NCI-H748 treated with DMSO at 0.1 percent for 48 hours (cell line): ENCODE data around the gene KCNMB1.
A peak's percentile ranks its signal among the peaks of the same experiment; 100 is the strongest.

Source experiments
- DNase-seq: peaks from one replicate; lab custom pipeline; 2025; lab: John Stamatoyannopoulos, UW

The KCNMB1 gene

GRCh38 chr5:170414786-170415185 lies 25.6 kb upstream of the KCNMB1 start:
- no peak for DNase-seq

DNA sequence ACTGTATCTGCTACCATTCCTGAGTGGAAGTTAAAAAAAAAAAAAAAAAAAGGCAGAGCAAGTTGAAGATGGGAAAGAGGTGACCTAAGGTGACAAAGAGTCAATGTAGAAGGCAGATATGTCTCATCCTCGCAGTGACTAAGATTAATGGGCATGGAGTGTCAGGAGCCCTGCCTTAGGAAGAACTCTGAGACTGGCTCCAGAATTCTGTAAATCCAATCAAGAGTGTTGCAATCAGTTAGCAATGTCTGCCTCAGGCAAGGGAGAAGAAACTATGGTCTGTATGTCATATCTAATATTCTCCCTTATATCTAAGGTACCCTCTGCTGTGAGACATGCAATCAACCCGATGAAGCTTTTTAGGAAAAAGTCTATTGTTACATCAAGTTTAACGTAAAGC lies 24.7 kb upstream of the KCNMB1 start:
- DNase-seq, result no peak

- DNase-seq, result no peak
Observed at GRCh38 chr5:170411100-170411499, 21.9 kb upstream of the KCNMB1 start.

DNA sequence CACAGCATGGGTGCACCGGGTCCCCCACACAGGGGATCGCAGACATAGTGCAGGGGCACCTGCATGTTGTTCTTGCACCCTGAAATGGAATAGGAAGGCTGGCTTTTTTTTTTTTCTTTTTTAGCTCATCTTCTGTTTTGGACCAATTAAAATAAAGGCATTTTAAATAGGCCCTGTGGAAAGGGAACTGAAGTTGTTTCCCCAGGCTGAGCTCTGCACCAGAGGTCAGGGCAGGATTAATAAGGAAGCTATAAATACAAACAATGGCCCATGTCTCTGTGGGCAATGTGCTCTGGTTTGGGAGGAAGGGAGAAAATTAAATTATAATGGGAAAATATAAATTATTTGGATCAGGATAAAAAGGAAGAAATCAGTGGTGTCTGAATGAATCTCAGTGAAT lies 21.2 kb upstream of the KCNMB1 start:
- no peak for DNase-seq

GRCh38 chr5:170408877-170409660 lies 19.9 kb upstream of the KCNMB1 start:
- no peak for DNase-seq

DNA sequence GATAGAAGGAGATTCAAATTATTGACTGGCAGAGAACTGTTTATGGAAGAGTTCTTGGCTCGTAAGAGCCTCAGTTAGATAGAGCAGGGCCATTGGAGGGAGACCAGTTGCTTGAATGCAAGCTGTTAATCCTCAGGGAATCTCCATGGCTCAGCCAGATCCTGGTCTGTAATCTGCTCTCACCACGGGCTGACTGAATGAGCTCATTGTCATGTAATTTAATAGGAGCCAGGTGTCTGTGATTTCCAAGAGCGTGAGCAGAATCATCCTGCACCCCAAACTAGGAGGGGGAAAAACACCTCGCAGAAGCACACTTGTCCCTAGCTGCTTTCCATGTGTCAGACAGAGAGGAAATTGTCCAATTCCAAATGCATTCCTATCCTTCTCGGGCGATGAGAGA lies 19.1 kb upstream of the KCNMB1 start:
- no peak for DNase-seq

GRCh38 chr5:170407062-170407461 lies 17.9 kb upstream of the KCNMB1 start:
- DNase-seq, result no peak

- no peak for DNase-seq
Observed at GRCh38 chr5:170405817-170406216, 16.6 kb upstream of the KCNMB1 start.

- DNase-seq, result no peak
Observed at GRCh38 chr5:170404398-170404797, 15.2 kb upstream of the KCNMB1 start.

DNA sequence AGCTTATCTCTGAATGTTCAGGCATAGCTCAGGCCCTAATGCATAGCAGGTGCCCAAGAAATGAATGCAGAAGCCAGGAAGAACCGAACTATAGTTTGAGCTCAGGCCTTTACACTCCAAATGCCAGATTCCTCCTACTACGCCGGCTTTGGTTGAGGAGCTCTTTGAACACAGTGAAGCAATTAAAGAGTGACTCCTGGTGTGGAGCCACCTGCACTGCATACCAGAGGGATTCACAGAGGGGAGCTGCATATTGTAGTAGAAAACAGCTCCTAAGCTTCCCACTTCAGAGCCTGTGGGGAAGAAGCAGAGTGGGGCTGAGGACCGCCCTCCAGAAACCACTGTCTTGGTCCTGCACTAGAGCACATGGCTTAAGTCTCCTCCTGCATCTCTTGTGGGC lies 14.5 kb upstream of the KCNMB1 start:
- DNase-seq, result no peak

- DNase-seq, result no peak
Observed at GRCh38 chr5:170402508-170402907, 13.3 kb upstream of the KCNMB1 start.

- DNase-seq, result peak; percentile 61
Observed at GRCh38 chr5:170397059-170397458, 7.9 kb upstream of the KCNMB1 start.

DNA sequence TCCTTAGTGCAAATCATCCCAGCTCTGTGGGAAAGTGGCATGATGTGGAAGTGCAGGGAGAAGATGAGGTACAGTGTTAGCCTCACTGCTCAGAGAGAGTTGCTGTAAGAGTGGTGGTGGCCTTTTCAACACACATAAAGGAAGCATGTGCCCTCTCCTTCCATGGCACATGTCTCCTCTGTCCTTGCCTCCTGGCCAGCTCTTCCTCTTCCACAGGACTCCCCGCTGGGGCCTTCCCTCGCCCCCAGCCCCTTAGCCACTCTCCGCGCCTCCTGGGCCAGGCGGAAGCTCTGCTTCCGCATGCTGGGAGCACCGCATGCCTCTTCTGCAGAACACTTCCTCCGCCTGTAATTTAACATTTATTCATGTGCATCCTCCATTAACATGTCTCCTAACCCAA lies 4.8 kb upstream of the KCNMB1 start:
- no peak for DNase-seq

GRCh38 chr5:170393235-170393634 lies 4.1 kb upstream of the KCNMB1 start:
- no peak for DNase-seq

DNA sequence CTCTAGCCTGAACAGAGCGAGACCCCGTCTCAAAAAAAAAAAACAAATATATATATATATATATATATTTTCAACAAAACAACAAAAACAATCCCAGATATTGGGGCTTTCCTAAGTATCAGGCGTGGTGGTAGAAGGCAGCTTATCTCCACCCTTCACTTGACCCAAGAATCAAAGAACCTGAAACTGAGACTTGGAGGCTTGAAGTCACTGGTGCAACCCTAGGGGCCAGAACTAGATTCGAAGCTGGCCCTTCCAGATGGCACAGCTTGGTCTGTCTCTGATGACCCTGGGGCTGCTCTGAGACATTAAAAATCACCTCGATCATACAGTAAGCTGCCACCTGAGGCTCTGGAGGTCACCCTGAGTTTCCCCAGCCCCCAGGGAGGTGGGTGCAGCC lies 1.3 kb upstream of the KCNMB1 start:
- no peak for DNase-seq

- no peak for DNase-seq
Observed at GRCh38 chr5:170389550-170389892, 354 bp upstream of the KCNMB1 start.

DNA sequence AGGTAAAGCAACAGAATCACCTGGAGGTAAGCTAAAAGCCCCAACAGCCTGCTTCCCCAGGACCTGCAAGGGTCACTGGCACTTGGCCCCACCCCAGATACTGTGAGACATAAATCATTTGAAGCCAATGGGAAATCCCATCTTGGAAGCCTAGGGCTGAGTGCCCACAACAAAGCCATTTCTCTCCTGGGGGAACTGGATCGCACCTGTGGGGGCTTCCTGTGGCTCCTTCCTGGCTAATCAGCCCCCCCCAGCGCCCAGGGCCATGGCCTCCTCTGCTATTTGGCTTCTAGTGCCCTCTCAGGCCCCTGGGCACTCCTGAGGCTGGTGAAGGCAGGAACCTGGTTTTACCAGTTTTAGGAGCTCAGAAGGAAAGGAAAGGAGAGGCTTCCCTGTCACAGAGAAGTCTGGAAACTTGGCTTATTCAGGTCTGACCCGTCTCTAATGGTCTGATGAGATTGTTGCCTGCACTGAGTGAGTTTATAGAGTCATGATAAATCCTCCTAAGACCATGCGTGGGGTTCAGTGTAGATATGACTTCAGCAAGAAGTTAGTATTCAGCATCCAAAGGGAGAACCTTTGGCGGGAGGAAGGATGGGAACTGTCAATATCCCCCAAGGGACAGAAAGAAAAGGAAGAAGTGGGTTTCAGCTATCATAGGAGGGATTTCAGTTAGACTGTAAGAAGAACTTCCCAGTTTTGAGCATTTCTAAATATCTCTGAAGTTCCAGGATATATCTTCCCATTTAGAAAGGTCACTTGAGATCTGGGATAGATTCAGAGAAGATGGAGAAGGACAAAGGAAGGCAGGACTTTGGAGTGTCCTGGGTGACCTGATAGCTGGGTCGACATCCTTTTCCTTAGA lies 1.2 kb downstream of the KCNMB1 start:
- no peak for DNase-seq

DNA sequence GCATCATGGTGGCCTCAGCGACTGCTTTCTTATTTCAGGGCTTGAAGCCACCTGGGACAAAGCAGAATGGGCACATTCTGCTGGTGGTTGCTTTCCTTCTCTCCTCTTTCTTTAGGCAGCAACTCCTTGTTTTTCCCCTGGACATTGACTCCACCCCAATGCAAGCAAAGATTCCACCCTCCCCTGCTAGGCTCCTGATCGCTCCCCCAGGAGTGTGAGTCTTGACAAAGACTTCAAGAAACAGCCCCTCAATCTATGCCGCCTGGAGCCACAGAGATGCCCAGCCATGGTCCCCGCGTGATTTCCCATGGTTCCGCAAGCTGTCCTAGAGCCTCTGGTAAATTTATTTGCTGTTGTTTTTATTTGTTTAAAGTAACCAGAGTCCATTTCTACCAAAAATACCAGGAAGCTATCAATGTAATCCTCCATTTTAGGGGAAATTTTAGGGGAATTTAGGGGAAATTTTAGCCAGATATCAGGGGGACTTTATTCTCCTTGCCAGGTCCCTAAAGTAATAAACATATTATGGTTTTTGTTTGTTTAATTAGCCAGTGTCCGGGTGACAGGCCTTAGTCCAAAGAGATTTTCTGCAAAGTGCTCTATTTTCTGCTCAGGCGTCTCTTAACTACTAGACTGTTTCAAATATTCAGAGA lies 2.3 kb downstream of the KCNMB1 start:
- no peak for DNase-seq

DNA sequence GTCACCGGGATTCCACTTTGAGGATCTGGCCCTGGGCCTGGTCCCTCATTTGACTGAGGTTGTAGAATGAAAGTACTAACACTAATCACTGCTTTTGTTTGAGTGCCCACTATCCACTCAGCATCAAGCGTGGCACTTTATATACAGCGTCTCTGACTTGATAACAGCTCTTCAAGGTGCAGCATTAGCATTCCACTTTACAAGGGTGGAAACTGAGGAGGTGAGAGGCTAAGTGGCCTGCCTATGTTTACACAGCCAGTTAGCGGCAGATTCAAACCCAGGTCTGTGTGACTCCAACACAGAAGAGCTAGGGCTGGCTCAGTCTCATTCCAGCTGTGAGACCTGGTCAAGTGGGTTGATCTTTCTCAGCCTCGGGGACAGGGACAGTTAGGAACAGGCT lies 5.9 kb downstream of the KCNMB1 start:
- no peak for DNase-seq

DNA sequence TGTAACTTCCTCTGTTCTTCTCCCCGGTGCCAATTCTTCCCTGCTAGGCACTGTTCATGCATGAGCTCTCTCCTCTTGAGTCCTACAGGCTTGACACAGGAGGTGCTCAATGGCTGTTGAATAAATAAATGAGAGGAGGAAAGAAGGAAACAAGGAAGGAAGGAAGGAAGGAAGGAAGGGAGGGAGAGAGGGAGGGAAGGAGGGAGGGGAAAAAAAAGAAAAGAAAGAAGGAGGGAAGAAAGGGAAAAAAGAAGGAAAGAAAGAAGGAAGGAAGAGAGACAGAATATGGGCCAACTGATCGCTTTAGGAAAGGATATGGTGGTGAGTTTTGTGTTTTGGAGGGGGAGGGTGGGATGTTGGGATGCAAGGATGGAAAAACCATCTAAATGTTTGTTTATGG lies 6.4 kb downstream of the KCNMB1 start:
- no peak for DNase-seq

- no peak for DNase-seq
Observed at GRCh38 chr5:170380361-170380951, 8.7 kb downstream of the KCNMB1 start.

DNA sequence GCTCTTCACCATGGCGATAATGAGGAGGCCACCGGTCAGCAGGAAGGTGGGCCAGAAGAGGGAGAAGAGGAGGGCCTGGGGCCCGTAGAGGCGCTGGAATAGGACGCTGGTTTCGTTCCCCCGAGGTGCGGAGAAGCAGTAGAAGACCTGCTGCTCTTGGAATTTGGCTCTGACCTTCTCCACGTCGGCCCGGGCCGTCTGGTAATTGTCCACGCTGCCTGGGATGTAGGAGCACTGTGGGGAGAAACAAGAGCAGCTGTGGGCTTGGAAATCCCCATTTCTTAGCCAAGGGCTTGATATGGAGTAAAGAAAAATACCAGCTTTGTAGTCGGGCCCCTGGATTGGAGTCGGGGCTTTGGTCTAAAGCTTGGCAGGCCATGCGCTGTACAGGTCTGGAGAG lies 10.4 kb downstream of the KCNMB1 start:
- DNase-seq, result no peak

- DNase-seq, result no peak
Observed at GRCh38 chr5:170377027-170377426, 12.1 kb downstream of the KCNMB1 start.
